WTC11 (cell line): ENCODE measurements around the gene FGD2. TPM values are rescaled to one million over a fixed set of nuclear protein-coding genes. Genes with fewer than 3 reads are reported as not detected.

Experiments used
- ATAC-seq: fragments of 200-7000 bp; cut with Tn5 transposase; 2 replicates; pipeline ENCODE4 v1.10.0; 2021; ENCODE audit warnings: mild to moderate bottlenecking, moderate library complexity
- CTCF ChIA-PET: fragments of 300-600 bp; sonication (Branson Sonifier 250); formaldehyde crosslinking; loops from one replicate; lab custom pipeline; 2021; ENCODE audit warnings: antibody characterized with exemption; lab: Charles Lee
- POLR2A ChIA-PET: fragments of 350-600 bp; sonication (Branson Sonifier 250); formaldehyde crosslinking; loops from one replicate; lab custom pipeline; 2021; ENCODE audit warnings: antibody characterized with exemption; lab: Charles Lee
- DNase-seq: peaks from one replicate; pipeline ENCODE4 v3.0.0; 2021; ENCODE audit warnings: low spot score
- H3K27ac Mint-ChIP-seq: 2 replicates; pipeline ENCODE4 v1.8.0; 2021; ENCODE audit warnings: mixed read lengths
- H3K27me3 Mint-ChIP-seq: 2 replicates; pipeline ENCODE4 v1.8.0; 2021; ENCODE audit warnings: low read depth, mild to moderate bottlenecking, moderate library complexity, mixed read lengths
- H3K36me3 Mint-ChIP-seq: 2 replicates; pipeline ENCODE4 v1.8.0; 2021; ENCODE audit warnings: mixed read lengths
- H3K4me1 Mint-ChIP-seq: 2 replicates; pipeline ENCODE4 v1.8.0; 2022; ENCODE audit warnings: mixed read lengths
- H3K4me3 Mint-ChIP-seq: 2 replicates; pipeline ENCODE4 v1.8.0; 2021; ENCODE audit warnings: mild to moderate bottlenecking, moderate library complexity, mixed read lengths
- H3K9me3 Mint-ChIP-seq: 2 replicates; pipeline ENCODE4 v1.8.0; 2021; ENCODE audit warnings: mixed read lengths
- CREM ChIP-seq: sonication (generic); formaldehyde crosslinking; IDR thresholded peaks from 2 replicates; pipeline ENCODE4 v1.8.1; 2022; ENCODE audit warnings: mild to moderate bottlenecking, missing genetic modification reagents, moderate library complexity
- ELF4 ChIP-seq: sonication (generic); formaldehyde crosslinking; IDR thresholded peaks from 2 replicates; pipeline ENCODE4 v1.8.1; 2022; ENCODE audit warnings: low read depth, mild to moderate bottlenecking, moderate library complexity, missing genetic modification reagents
- FOXJ3 ChIP-seq: sonication (generic); formaldehyde crosslinking; IDR thresholded peaks from 2 replicates; pipeline ENCODE4 v1.9.0; 2021; ENCODE audit warnings: missing genetic modification reagents, mild to moderate bottlenecking, borderline replicate concordance
- FOXP1 ChIP-seq: sonication (generic); formaldehyde crosslinking; IDR thresholded peaks from 2 replicates; pipeline ENCODE4 v1.8.0; 2022; ENCODE audit warnings: missing genetic modification reagents, mild to moderate bottlenecking, moderate library complexity, borderline replicate concordance
- IRF2 ChIP-seq: sonication (generic); formaldehyde crosslinking; IDR thresholded peaks from 2 replicates; pipeline ENCODE4 v1.8.0; 2022; ENCODE audit warnings: low read depth, missing genetic modification reagents, borderline replicate concordance
- JAZF1 ChIP-seq: fragments of 250-450 bp; sonication (Bioruptor Pico); IDR thresholded peaks from 2 replicates; pipeline ENCODE4 v1.9.0; 2021; ENCODE audit warnings: moderate library complexity, mild to moderate bottlenecking, inconsistent platforms
- RORB ChIP-seq: fragments of 250-450 bp; sonication (Bioruptor Pico); IDR thresholded peaks from 2 replicates; pipeline ENCODE4 v1.9.0; 2021; ENCODE audit warnings: mild to moderate bottlenecking
- SMAD4 ChIP-seq: sonication (generic); formaldehyde crosslinking; IDR thresholded peaks from 2 replicates; pipeline ENCODE4 v1.8.0; 2022; ENCODE audit warnings: mild to moderate bottlenecking, missing genetic modification reagents
- TEAD1 ChIP-seq: sonication (generic); formaldehyde crosslinking; IDR thresholded peaks from 2 replicates; pipeline ENCODE4 v1.8.0; 2022; ENCODE audit warnings: mild to moderate bottlenecking, missing genetic modification reagents
- ZNF396 ChIP-seq: fragments of 250-450 bp; sonication (Bioruptor Pico); IDR thresholded peaks from 2 replicates; pipeline ENCODE4 v1.8.0; 2021; ENCODE audit warnings: mild to moderate bottlenecking, moderate library complexity, borderline replicate concordance
- total RNA-seq: library from RNA; stranded (reverse); gene quantifications from 3 replicates; pipeline ENCODE4 v1.2.3, GENCODE V29; 2021
- TF ChIP-seq, protein P1 (sequence below): sonication (generic); formaldehyde crosslinking; IDR thresholded peaks from 2 replicates; pipeline ENCODE4 v1.8.1; 2023; ENCODE audit warnings: mild to moderate bottlenecking, moderate library complexity, missing genetic modification reagents
- TF ChIP-seq, protein P2 (sequence below): fragments of 250-450 bp; sonication (Bioruptor Pico); IDR thresholded peaks from 2 replicates; pipeline ENCODE4 v1.9.0; 2021; ENCODE audit warnings: mild to moderate bottlenecking
- TF ChIP-seq, protein P3 (sequence below): sonication (generic); formaldehyde crosslinking; IDR thresholded peaks from 2 replicates; pipeline ENCODE4 v1.8.0; 2023; ENCODE audit warnings: mild to moderate bottlenecking, missing genetic modification reagents
- TF ChIP-seq, protein P4 (sequence below): sonication (generic); formaldehyde crosslinking; conservative IDR thresholded peaks from 2 replicates; pipeline ENCODE4 v1.8.1; 2023; ENCODE audit warnings: mild to moderate bottlenecking, low read depth, missing genetic modification reagents, moderate library complexity
- TF ChIP-seq, protein P5 (sequence below): sonication (generic); formaldehyde crosslinking; IDR thresholded peaks from 2 replicates; pipeline ENCODE4 v1.8.0; 2022; ENCODE audit warnings: mild to moderate bottlenecking, missing genetic modification reagents
- TF ChIP-seq, protein P6 (sequence below): fragments of 250-450 bp; sonication (Bioruptor Pico); IDR thresholded peaks from 2 replicates; pipeline ENCODE4 v2.1.2; 2022; ENCODE audit warnings: mild to moderate bottlenecking, moderate library complexity

FGD2 gene
- total RNA-seq, 1 experiment from 2014 or later = 0.31 TPM

DNA sequence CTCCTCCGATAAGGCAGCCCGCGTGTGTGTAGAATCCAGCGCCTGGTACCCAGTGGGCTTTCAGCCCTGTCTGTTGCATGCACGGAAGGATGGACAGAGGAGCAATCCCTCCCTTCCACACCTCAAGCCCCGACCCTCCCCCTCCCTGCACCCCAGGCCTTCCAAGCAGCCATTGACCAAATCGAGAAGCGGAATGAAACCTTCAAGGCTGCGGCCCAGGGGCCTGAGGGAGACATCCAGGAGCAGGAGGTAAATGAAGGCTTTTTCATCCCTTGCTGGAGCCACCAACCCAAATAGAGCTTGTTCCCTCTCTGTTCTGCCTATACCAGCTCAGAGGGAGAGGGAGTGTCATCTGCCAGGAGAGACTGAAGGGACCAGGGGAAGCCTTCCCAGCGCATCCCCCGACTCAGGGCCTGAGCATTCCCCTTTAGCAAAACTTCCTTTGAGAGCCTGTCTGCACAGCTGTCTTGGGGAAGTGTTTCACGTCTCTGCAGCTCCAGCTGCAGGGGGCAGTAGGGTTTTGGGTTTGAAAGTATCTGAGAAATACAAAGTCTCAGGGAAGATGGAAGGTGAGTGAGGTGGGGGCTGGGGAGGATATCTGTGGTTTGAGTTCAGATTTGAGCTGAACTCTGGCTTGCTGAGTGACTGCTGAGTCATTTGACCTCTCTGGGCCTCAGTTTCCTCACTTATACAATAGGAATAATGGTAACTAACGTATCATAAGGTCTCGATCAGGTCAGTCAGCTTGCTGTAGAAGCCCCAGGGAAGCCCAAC, 16.1 kb downstream of the FGD2 start (continued):
- TF ChIP-seq, protein P1, sequence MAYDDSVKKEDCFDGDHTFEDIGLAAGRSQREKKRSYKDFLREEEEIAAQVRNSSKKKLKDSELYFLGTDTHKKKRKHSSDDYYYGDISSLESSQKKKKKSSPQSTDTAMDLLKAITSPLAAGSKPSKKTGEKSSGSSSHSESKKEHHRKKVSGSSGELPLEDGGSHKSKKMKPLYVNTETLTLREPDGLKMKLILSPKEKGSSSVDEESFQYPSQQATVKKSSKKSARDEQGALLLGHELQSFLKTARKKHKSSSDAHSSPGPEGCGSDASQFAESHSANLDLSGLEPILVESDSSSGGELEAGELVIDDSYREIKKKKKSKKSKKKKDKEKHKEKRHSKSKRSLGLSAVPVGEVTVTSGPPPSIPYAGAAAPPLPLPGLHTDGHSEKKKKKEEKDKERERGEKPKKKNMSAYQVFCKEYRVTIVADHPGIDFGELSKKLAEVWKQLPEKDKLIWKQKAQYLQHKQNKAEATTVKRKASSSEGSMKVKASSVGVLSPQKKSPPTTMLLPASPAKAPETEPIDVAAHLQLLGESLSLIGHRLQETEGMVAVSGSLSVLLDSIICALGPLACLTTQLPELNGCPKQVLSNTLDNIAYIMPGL (CRISPR knock-in tag) = no peak
- TF ChIP-seq, protein P2, sequence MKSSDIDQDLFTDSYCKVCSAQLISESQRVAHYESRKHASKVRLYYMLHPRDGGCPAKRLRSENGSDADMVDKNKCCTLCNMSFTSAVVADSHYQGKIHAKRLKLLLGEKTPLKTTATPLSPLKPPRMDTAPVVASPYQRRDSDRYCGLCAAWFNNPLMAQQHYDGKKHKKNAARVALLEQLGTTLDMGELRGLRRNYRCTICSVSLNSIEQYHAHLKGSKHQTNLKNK (CRISPR knock-in tag) = no peak
- TF ChIP-seq FOXJ3 (CRISPR knock-in tag) = no peak
- TF ChIP-seq, protein P3, sequence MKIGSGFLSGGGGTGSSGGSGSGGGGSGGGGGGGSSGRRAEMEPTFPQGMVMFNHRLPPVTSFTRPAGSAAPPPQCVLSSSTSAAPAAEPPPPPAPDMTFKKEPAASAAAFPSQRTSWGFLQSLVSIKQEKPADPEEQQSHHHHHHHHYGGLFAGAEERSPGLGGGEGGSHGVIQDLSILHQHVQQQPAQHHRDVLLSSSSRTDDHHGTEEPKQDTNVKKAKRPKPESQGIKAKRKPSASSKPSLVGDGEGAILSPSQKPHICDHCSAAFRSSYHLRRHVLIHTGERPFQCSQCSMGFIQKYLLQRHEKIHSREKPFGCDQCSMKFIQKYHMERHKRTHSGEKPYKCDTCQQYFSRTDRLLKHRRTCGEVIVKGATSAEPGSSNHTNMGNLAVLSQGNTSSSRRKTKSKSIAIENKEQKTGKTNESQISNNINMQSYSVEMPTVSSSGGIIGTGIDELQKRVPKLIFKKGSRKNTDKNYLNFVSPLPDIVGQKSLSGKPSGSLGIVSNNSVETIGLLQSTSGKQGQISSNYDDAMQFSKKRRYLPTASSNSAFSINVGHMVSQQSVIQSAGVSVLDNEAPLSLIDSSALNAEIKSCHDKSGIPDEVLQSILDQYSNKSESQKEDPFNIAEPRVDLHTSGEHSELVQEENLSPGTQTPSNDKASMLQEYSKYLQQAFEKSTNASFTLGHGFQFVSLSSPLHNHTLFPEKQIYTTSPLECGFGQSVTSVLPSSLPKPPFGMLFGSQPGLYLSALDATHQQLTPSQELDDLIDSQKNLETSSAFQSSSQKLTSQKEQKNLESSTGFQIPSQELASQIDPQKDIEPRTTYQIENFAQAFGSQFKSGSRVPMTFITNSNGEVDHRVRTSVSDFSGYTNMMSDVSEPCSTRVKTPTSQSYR (CRISPR knock-in tag) = no peak
- TF ChIP-seq FOXP1 (CRISPR knock-in tag) = no peak

DNA sequence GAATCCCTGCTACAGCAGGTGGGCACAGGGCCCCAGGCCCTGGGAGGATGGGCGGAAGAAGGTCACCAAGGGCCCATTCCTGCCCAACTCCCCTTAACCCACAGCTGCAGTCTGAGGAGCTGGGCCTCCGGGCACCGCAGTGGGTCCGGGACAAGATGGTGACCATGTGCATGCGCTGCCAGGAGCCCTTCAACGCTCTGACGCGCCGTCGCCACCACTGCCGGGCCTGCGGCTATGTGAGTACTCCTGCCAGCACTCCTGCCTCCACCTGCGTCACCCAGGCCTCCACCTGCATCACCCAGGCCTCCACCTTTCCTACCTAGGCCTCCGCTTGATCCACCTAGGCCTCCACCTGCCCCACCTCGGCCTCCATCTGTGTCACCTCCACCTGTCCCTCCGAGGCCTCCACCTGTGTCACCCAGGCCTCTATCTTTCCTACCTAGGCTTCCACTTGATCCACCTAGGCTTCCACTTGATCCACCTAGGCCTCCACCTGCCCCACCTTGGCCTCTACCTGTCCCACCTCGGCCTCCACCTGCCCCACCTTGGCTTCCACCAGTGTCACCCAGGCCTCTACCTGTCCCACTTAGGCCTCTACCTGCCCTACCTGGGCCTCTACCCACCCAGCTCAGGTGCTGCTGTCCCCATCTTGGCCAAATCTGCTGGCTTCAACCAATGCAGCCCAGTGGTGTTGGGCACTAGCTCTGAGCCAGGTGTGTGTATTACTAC, 16.8 kb downstream of the FGD2 start:
- CTCF ChIA-PET = interaction anchor here (0.7 to 15.6 kb wide), 21 partner anchors 8 to 303 kb away, joined by 3 to 537 read pairs (median 4); partner anchors contain the start of genes C6orf89, MTCH1 and TBC1D22B
- POLR2A ChIA-PET = interaction anchor here (1.0 to 1.1 kb wide), 2 partner anchors 115 to 188 kb away, joined by 3 to 4 read pairs; no protein-coding TSS in a partner anchor
- H3K36me3 Mint-ChIP-seq = no peaks in the 10 kb centered on the region
- no peaks in the 10 kb centered on the region for H3K9me3 Mint-ChIP-seq
- ATAC-seq (no peak), DNase-seq (no peak)
- no peak overlapping the region for H3K4me3 Mint-ChIP-seq
- TF ChIP-seq CREM (CRISPR knock-in tag) (no peak), RORB (CRISPR knock-in tag) (no peak), FOXP1 (CRISPR knock-in tag) (peak; percentile 19; the same call in 1 of the 2 replicates), SMAD4 (CRISPR knock-in tag) (no peak)
- TF ChIP-seq, protein P4, sequence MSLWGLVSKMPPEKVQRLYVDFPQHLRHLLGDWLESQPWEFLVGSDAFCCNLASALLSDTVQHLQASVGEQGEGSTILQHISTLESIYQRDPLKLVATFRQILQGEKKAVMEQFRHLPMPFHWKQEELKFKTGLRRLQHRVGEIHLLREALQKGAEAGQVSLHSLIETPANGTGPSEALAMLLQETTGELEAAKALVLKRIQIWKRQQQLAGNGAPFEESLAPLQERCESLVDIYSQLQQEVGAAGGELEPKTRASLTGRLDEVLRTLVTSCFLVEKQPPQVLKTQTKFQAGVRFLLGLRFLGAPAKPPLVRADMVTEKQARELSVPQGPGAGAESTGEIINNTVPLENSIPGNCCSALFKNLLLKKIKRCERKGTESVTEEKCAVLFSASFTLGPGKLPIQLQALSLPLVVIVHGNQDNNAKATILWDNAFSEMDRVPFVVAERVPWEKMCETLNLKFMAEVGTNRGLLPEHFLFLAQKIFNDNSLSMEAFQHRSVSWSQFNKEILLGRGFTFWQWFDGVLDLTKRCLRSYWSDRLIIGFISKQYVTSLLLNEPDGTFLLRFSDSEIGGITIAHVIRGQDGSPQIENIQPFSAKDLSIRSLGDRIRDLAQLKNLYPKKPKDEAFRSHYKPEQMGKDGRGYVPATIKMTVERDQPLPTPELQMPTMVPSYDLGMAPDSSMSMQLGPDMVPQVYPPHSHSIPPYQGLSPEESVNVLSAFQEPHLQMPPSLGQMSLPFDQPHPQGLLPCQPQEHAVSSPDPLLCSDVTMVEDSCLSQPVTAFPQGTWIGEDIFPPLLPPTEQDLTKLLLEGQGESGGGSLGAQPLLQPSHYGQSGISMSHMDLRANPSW = no peak
- TF ChIP-seq, protein P5, sequence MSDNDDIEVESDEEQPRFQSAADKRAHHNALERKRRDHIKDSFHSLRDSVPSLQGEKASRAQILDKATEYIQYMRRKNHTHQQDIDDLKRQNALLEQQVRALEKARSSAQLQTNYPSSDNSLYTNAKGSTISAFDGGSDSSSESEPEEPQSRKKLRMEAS = no peak
- H3K27ac Mint-ChIP-seq = no peak overlapping the region
- H3K27me3 Mint-ChIP-seq = no peaks in the 10 kb centered on the region
- peaks cover 23% of the 10 kb centered on the region for H3K4me1 Mint-ChIP-seq

DNA sequence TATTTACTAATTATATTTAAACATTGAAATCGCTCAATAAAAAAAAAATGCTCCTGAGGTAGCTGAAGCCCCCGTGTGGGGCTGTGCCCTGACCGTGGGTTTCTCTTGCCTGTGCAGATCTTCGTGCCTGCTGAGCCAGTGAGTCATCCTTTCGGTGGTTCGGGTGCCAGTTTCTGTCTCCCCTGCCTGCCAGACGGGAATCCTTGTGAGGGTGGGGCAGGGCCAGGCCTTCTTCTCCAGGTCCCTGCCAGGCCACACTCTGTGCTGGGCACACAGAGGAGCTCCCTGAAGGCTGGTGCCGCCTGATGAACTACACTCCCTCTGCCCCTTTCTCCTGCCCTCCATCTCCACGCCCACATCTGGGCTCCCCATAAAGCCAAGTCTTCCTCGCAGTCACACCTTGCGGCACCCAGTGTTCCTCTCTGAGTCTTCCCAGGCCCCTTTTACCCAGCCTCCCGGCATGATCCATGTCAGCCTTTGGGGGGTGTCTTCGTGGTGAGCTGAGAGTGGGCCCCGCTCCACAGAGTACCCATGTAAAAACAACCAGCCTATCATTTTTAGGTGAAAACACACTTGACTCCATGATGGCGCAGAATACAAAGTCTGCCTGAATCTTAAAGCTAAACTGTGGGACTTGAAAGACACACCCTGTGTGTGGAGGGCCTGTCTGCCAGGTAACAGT, 19.3 kb downstream of the FGD2 start:
- CTCF ChIA-PET = interaction anchor here (0.8 to 15.6 kb wide), 3 partner anchors 9 to 182 kb away, joined by 3 to 537 read pairs (median 3); no protein-coding TSS in a partner anchor
- TF ChIP-seq TEAD1 (CRISPR knock-in tag) = no peak
- no peak for TF ChIP-seq ZNF396 (CRISPR knock-in tag)
- TF ChIP-seq, protein P3 (CRISPR knock-in tag) = no peak
- no peak for TF ChIP-seq JAZF1 (CRISPR knock-in tag)
- TF ChIP-seq ELF4 (CRISPR knock-in tag) = no peak
- TF ChIP-seq IRF2 (CRISPR knock-in tag) = no peak
- TF ChIP-seq, protein P6, sequence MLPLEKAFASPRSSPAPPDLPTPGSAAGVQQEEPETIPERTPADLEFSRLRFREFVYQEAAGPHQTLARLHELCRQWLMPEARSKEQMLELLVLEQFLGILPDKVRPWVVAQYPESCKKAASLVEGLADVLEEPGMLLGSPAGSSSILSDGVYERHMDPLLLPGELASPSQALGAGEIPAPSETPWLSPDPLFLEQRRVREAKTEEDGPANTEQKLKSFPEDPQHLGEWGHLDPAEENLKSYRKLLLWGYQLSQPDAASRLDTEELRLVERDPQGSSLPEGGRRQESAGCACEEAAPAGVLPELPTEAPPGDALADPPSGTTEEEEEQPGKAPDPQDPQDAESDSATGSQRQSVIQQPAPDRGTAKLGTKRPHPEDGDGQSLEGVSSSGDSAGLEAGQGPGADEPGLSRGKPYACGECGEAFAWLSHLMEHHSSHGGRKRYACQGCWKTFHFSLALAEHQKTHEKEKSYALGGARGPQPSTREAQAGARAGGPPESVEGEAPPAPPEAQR (CRISPR knock-in tag) = no peak

More for the DNA sequence above, 19.3 kb downstream of the FGD2 start:
- no peak for DNase-seq
- H3K27ac Mint-ChIP-seq = peak overlapping the region; percentile 16
- H3K4me1 Mint-ChIP-seq = peaks cover 18% of the 10 kb centered on the region
- H3K36me3 Mint-ChIP-seq = no peaks in the 10 kb centered on the region
- POLR2A ChIA-PET = interaction anchor here (0.6 kb wide), 1 partner anchor 145 kb away, joined by 4 read pairs; the partner anchor contains the start of gene PIM1
- no peak for ATAC-seq
- H3K9me3 Mint-ChIP-seq = 0 out of 2 replicates have a peak, but pooled peaks cover 4% of the 10 kb centered on the region
- H3K4me3 Mint-ChIP-seq = no peak overlapping the region
- H3K27me3 Mint-ChIP-seq = no peaks in the 10 kb centered on the region
